ENCODE data around the gene KCTD3. TPM values are rescaled to one million over a fixed set of nuclear protein-coding genes. Genes with fewer than 3 reads are reported as not detected.

Gene KCTD3
- total and polyA plus RNA-seq, 2 experiments from 2014 or later, result 34.0 to 40.8 TPM

- Histone ChIP-seq H3K36me3 (peaks cover 30% of the 10 kb centered on the region), H3K27ac (no peak overlapping the region), H3K9me3 (ENCODE audit: low read depth) (no peaks in the 10 kb centered on the region), H3K4me3 (no peak overlapping the region), H3K27me3 (no peaks in the 10 kb centered on the region), H3K4me1 (ENCODE audit: low read depth) (no peaks in the 10 kb centered on the region)
- DNase-seq (ENCODE audit: low read depth in 1 of 2, low spot score in 1 of 2), result peak in 1 of 2 donors; percentile 12
- TF ChIP-seq CTCF (IDR thresholded peaks at IDR 0.05; ENCODE audit: low read depth, low read length), result no peak
Measured at GRCh38 chr1:215617979-215618378, 50.9 kb downstream of the KCTD3 start.

- Histone ChIP-seq H3K27ac (no peak overlapping the region), H3K4me1 (ENCODE audit: low read depth) (no peaks in the 10 kb centered on the region), H3K27me3 (no peaks in the 10 kb centered on the region), H3K36me3 (peaks cover 25% of the 10 kb centered on the region), H3K9me3 (ENCODE audit: low read depth) (no peaks in the 10 kb centered on the region), H3K4me3 (no peak overlapping the region)
- no peak for TF ChIP-seq CTCF (IDR thresholded peaks at IDR 0.05; ENCODE audit: low read depth, low read length)
- no peak for DNase-seq (ENCODE audit: low read depth in 1 of 2, low spot score in 1 of 2)
Measured at GRCh38 chr1:215623162-215623561, 56.1 kb downstream of the KCTD3 start.

- H3K4me1 ChIP-seq (ENCODE audit: low read depth), result no peaks in the 10 kb centered on the region
- TF ChIP-seq CTCF (IDR thresholded peaks at IDR 0.05; ENCODE audit: low read depth, low read length), result no peak
- H3K27ac ChIP-seq, result no peak overlapping the region
- DNase-seq (ENCODE audit: low read depth in 1 of 2, low spot score in 1 of 2), result no peak
- H3K9me3 ChIP-seq (ENCODE audit: low read depth), result no peaks in the 10 kb centered on the region
- H3K4me3 ChIP-seq, result no peak overlapping the region
- peaks cover 4% of the 10 kb centered on the region for H3K36me3 ChIP-seq
- no peaks in the 10 kb centered on the region for H3K27me3 ChIP-seq
Measured at GRCh38 chr1:215625949-215626348, 58.8 kb downstream of the KCTD3 start.

GRCh38 chr1:215631040-215631439, 63.9 kb downstream of the KCTD3 start:
- Histone ChIP-seq H3K27me3 (no peaks in the 10 kb centered on the region), H3K9me3 (ENCODE audit: low read depth) (no peaks in the 10 kb centered on the region), H3K27ac (no peak overlapping the region), H3K36me3 (no peaks in the 10 kb centered on the region), H3K4me3 (no peak overlapping the region), H3K4me1 (ENCODE audit: low read depth) (no peaks in the 10 kb centered on the region)
- DNase-seq (ENCODE audit: low read depth in 1 of 2, low spot score in 1 of 2), result no peak
- TF ChIP-seq CTCF (IDR thresholded peaks at IDR 0.05; ENCODE audit: low read depth, low read length), result no peak

GRCh38 chr1:215631489-215631888, 64.4 kb downstream of the KCTD3 start:
- Histone ChIP-seq H3K27ac (no peak overlapping the region), H3K36me3 (no peaks in the 10 kb centered on the region), H3K27me3 (no peaks in the 10 kb centered on the region), H3K4me1 (ENCODE audit: low read depth) (peaks cover 2% of the 10 kb centered on the region), H3K4me3 (no peak overlapping the region), H3K9me3 (ENCODE audit: low read depth) (no peaks in the 10 kb centered on the region)
- DNase-seq (ENCODE audit: low read depth in 1 of 2, low spot score in 1 of 2), result no peak
- no peak for TF ChIP-seq CTCF (IDR thresholded peaks at IDR 0.05; ENCODE audit: low read depth, low read length)

GRCh38 chr1:215635827-215636226, 68.7 kb downstream of the KCTD3 start:
- DNase-seq (ENCODE audit: low read depth in 1 of 2, low spot score in 1 of 2), result no peak

More at GRCh38 chr1:215635827-215636226, 68.7 kb downstream of the KCTD3 start:
- no peak overlapping the region for H3K27ac ChIP-seq
- peaks cover 3% of the 10 kb centered on the region for H3K4me1 ChIP-seq (ENCODE audit: low read depth)
- H3K36me3 ChIP-seq, result no peaks in the 10 kb centered on the region
- no peak overlapping the region for H3K4me3 ChIP-seq
- TF ChIP-seq CTCF (IDR thresholded peaks at IDR 0.05; ENCODE audit: low read depth, low read length), result no peak
- H3K9me3 ChIP-seq (ENCODE audit: low read depth), result no peaks in the 10 kb centered on the region
- no peaks in the 10 kb centered on the region for H3K27me3 ChIP-seq
